SK-N-MC (cell line): Measurements from ENCODE around the gene PCSK5.

ENCODE experiments used
- EZH2 ChIP-seq: fragments of 200-600 bp; sonication (generic); IDR thresholded peaks from one replicate; pipeline ENCODE4 v1.6.1; 2017; ENCODE audit warnings: antibody characterized with exemption
- POLR2AphosphoS5 ChIP-seq: IDR thresholded peaks from 2 replicates; pipeline ENCODE4 v1.6.1; 2012; ENCODE audit warnings: mild to moderate bottlenecking, low read depth, low read length, borderline replicate concordance

DNA sequence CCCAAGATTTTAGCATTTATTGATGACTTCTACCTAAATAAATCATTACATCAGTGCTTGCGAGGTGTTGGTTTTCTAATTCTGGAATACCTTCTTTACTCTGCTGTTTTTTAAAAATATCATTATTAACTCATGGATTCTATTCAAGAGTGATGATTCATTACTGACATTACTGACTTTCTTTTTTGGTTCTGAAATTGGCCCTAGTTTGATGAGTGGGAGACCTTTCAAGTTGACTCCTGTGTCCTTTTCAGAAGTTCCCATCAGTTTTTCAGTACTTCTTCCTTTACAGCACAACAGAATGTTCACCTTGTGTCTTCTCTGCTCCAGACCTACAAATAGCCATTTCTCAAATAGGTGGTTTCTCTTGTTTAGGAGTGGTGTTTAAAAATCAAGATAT, 114.1 kb downstream of the PCSK5 start:
- TF ChIP-seq POLR2AphosphoS5 = no peak
- no peak for TF ChIP-seq EZH2
